Pancreas (tissue), 10 donors: ENCODE data around the gene HAO2. TPM values are rescaled to one million over a fixed set of nuclear protein-coding genes. Genes with fewer than 3 reads are reported as not detected.

ENCODE experiments used
- ATAC-seq, 4 donors: fragments of 200-7000 bp; cut with Tn5 transposase; one replicate each; pipeline versions ENCODE4 v1.8.0 to v1.9.1; 2020; ENCODE audit warnings: mild to moderate bottlenecking in 4 of 4, moderate library complexity in 4 of 4
- DNase-seq, 6 donors: peaks; one replicate each; pipeline ENCODE4 v3.0.0-alpha.2; 2020
- FAIRE-seq: peaks from 2 replicates; lab custom pipeline; 2012; peaks lifted over from hg19 to GRCh38; lab: Jason Lieb, UNC
- H3K27ac ChIP-seq, 4 donors: fragments of 200-600 bp; sonication (generic); 1 replicate in 3 of 4; 2 replicates in 1 of 4; pipeline versions ENCODE4 v1.5.0 to v1.8.0; 2020
- H3K27me3 ChIP-seq, 4 donors: fragments of 200-600 bp; one replicate each; pipeline ENCODE4 v1.8.0; 2021
- H3K36me3 ChIP-seq, 3 donors: fragments of 200-600 bp; sonication (generic) in 1 of 3; one replicate each; pipeline versions ENCODE4 v1.5.0 to v1.8.0; 2020 to 2021
- H3K4me1 ChIP-seq, 3 donors: fragments of 200-600 bp; one replicate each; pipeline ENCODE4 v1.8.0; 2021
- H3K4me3 ChIP-seq, 4 donors: fragments of 200-600 bp; sonication (generic) in 2 of 4; one replicate each; pipeline versions ENCODE4 v1.5.0 to v1.8.0; 2020 to 2021
- H3K9me3 ChIP-seq, 4 donors: fragments of 200-600 bp; one replicate each; pipeline ENCODE4 v1.8.0; 2021
- WGBS, 2 donors: extraction: QIAGEN DNeasy Blood & Tissue Kit; methylation state at CpG; one replicate each; pipeline ENCODE4 v1.1.7; 2013; 5-methylcytosine and 5-hydroxymethylcytosine counted together
- intact Hi-C, 3 donors: fragments of 100-400 bp; cut with DNase I; formaldehyde crosslinking; loops; one replicate each; pipeline versions ENCODE4 v1.11.1 to v1.14.2; 2022
- polyA plus RNA-seq, 2 donors: library from polyadenylated mRNA; stranded (reverse); fragments of 200-250 nt; gene quantifications; one replicate each; pipeline ENCODE4 v1.2.3, GENCODE V29; 2013
- total RNA-seq, 6 donors: library from RNA; stranded (reverse); fragmentation: NEBNext Ultra II Directional in 4 of 6; extraction: Animal tissue kit (Norgen Biotek cat#: 25700) in 4 of 6; gene quantifications; one replicate each; pipeline versions ENCODE4 v1.2.1 to v1.2.4, GENCODE V29; 2021 to 2023
- TF ChIP-seq, protein P1 (sequence below), 4 donors: fragments of 200-600 bp; sonication (generic) in 3 of 4; IDR thresholded peaks; one replicate each; pipeline versions ENCODE4 v1.5.0 to v1.8.0; 2021; ENCODE audit warnings: antibody characterized with exemption in 4 of 4
- donor health status: healthy with polysubstance abuse.
- donor health status: DM: no; HTN: no; CAD: no; lungs with moderate emphysema.
- donor health status: DM: no; HTN: no; CAD: no.
- donor health status: control.
- donor health status: control.
- donor health status: Bipolar disorder and iron deficiency.
- donor health status: DM: yes; HTN: yes; CAD: no.
- donor health status: DM: no; HTN: no; CAD: no.
- donor health status: DM: no; HTN: no; CAD: no.
- donor health status: DM: yes; HTN: yes; CAD: no.

Gene HAO2
- total and polyA plus RNA-seq, 8 donors = not detected

DNA sequence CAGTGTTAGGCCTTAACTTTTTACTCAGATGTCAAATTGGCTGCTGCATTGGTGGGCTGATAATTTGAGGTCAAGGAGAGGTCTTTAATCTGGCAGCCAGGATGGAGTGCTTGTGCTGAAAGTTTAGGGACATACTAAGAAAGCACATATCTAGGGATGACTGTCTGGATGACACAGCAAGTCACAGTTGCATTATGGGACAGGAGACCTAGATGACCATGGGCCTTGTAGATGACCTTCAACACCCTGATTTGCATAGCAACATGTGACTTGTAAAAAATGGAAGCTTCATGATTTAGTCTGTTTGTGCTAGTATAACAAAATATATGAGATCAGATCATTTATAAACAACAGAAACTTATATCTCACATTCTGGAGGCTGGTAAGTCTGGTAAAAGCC lies 28.4 kb downstream of the HAO2 start:
- DNase-seq = no peak
- ATAC-seq = no peak
- intact Hi-C loops = no loop called here
- H3K36me3 ChIP-seq = no peaks in the 10 kb centered on the region
- FAIRE-seq = no peak
- TF ChIP-seq, protein P1, sequence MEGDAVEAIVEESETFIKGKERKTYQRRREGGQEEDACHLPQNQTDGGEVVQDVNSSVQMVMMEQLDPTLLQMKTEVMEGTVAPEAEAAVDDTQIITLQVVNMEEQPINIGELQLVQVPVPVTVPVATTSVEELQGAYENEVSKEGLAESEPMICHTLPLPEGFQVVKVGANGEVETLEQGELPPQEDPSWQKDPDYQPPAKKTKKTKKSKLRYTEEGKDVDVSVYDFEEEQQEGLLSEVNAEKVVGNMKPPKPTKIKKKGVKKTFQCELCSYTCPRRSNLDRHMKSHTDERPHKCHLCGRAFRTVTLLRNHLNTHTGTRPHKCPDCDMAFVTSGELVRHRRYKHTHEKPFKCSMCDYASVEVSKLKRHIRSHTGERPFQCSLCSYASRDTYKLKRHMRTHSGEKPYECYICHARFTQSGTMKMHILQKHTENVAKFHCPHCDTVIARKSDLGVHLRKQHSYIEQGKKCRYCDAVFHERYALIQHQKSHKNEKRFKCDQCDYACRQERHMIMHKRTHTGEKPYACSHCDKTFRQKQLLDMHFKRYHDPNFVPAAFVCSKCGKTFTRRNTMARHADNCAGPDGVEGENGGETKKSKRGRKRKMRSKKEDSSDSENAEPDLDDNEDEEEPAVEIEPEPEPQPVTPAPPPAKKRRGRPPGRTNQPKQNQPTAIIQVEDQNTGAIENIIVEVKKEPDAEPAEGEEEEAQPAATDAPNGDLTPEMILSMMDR (IDR thresholded peaks at IDR 0.05) = no peak
- H3K4me3 ChIP-seq = no peak overlapping the region
- no peaks in the 10 kb centered on the region for H3K27me3 ChIP-seq
- H3K4me1 ChIP-seq = no peaks in the 10 kb centered on the region
- H3K27ac ChIP-seq = no peak overlapping the region
- H3K9me3 ChIP-seq = no peaks in the 10 kb centered on the region

DNA sequence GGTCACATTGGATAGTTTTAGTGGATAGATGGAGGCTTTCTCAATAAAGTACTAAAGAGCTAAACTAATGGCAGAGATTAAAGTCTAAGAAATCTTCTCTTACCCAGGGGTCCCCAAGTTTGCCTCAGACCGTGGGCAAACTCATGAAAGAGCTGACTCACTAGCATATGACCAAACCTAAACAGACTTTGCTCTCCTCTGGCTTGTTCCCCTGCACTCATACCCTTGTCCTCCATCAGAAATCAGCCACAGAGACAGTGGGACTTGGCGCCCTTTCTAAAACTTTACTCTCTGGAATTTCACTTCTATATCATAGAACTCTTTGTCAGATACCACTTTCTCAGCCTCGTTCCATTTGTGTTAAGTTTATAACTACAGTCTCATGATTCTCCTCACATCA lies 29.4 kb downstream of the HAO2 start:
- Histone ChIP-seq H3K36me3 (no peaks in the 10 kb centered on the region), H3K9me3 (no peaks in the 10 kb centered on the region), H3K4me3 (no peak overlapping the region), H3K27ac (no peak overlapping the region), H3K27me3 (no peaks in the 10 kb centered on the region), H3K4me1 (no peaks in the 10 kb centered on the region)
- 73 to 75% methylated on average over 3 of the region's 3 CpGs for WGBS, 2 donors
- intact Hi-C loops = no loop called here
- FAIRE-seq (no peak), DNase-seq (no peak), ATAC-seq (no peak)
- TF ChIP-seq, protein P1 (IDR thresholded peaks at IDR 0.05) = no peak

DNA sequence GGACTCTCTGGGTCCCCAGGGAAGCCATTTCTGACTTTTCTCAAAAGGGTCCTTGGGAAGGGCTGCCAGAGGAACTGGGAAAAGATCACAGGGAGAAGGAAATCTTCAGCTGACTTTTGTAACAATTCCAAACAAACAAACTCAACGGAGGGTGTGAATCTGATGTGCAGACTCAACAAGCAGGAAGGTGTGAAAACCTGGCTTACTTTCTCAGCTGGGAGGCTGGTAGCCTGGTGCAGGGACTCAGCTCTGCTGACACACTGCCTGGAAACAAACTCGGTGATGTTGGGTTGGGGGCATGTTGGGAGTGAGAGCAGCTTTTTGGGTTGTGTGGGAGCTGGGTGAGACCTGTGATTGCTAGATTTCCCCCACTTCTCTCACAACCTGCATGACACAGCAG lies 36.2 kb downstream of the HAO2 start:
- WGBS, 2 donors = 18 to 22% methylated on average over 2 of the region's 2 CpGs
- no peak overlapping the region for H3K4me3 ChIP-seq
- no peaks in the 10 kb centered on the region for H3K36me3 ChIP-seq
- H3K27ac ChIP-seq = no peak overlapping the region
- intact Hi-C loops = no loop called here
- TF ChIP-seq, protein P1 (IDR thresholded peaks at IDR 0.05) = no peak
- ATAC-seq = no peak
- no peaks in the 10 kb centered on the region for H3K9me3 ChIP-seq
- no peak for DNase-seq
- H3K4me1 ChIP-seq = no peaks in the 10 kb centered on the region
- FAIRE-seq = no peak
- no peaks in the 10 kb centered on the region for H3K27me3 ChIP-seq

DNA sequence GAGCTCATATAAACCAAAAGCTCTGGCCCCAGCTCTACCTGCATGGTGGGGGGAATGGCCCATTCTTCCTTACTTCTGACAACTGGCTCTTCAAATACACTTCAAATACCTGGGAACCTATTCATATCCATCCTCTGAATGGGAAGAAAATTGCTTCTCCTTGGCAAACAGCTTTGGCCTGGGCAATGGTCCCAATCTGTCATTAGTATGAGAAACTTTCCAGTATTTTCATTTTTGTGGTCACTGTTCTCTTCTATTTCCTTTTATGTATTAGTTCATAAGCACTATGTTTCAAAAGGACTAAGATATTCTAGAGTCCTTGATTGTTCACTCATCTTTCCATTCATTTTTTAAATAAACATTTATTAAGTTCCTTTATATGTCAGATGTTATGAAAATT lies 41.1 kb downstream of the HAO2 start:
- no peaks in the 10 kb centered on the region for H3K27me3 ChIP-seq
- no peak for DNase-seq
- TF ChIP-seq, protein P1 (IDR thresholded peaks at IDR 0.05) = no peak
- intact Hi-C loops = no loop called here
- ATAC-seq = no peak
- H3K4me1 ChIP-seq = no peaks in the 10 kb centered on the region
- H3K9me3 ChIP-seq = no peaks in the 10 kb centered on the region
- no peaks in the 10 kb centered on the region for H3K36me3 ChIP-seq
- FAIRE-seq = no peak
- no peak overlapping the region for H3K4me3 ChIP-seq
- no peak overlapping the region for H3K27ac ChIP-seq

DNA sequence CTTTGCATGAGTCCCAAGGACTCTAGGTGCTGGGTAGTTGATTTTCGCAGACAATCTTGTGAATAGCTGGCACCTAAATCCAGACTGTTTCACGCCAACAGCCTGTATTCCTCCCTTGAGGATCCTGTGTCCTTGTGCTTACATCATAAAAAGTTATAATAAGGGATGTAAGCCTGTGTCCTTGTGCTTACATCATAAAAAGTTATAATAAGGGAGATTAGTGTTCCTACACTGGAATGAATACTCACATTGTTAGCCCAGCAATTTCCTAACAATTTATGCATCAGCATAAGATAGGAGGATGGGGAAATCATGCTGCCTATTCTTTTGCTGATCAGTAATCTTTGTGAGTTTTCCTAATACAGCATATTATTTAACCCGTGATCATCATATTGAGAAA lies 42.4 kb downstream of the HAO2 start:
- TF ChIP-seq, protein P1 (IDR thresholded peaks at IDR 0.05) = no peak
- H3K9me3 ChIP-seq = no peaks in the 10 kb centered on the region
- ATAC-seq = no peak
- DNase-seq = no peak
- no peak overlapping the region for H3K4me3 ChIP-seq
- intact Hi-C loops = no loop called here
- FAIRE-seq = no peak
- no peak overlapping the region for H3K27ac ChIP-seq
- no peaks in the 10 kb centered on the region for H3K36me3 ChIP-seq
- 78 to 91% methylated on average over 3 of the region's 3 CpGs for WGBS, 2 donors
- no peaks in the 10 kb centered on the region for H3K27me3 ChIP-seq
- no peaks in the 10 kb centered on the region for H3K4me1 ChIP-seq
